ENCODE results near the gene TOMM7.

The TOMM7 gene

GRCh38 chr7:22822486-22823141, at the start of gene TOMM7:
TOMM7 (minus strand) TSS chr7:22822849; CDS start chr7:22822779, 70 bp downstream.
- peak; percentile 97 for DNase-seq

- DNase-seq, result no peak
Observed at GRCh38 chr7:22872096-22872807, 49.6 kb upstream of the TOMM7 start.

- no peak for DNase-seq
Observed at GRCh38 chr7:22871661-22872060, 49.0 kb upstream of the TOMM7 start.

GRCh38 chr7:22868509-22868908, 45.9 kb upstream of the TOMM7 start:
- no peak for DNase-seq

GRCh38 chr7:22867589-22867988, 44.9 kb upstream of the TOMM7 start:
- no peak for DNase-seq

- DNase-seq, result no peak
Observed at GRCh38 chr7:22867003-22867402, 44.4 kb upstream of the TOMM7 start.

GRCh38 chr7:22865602-22865960, 42.9 kb upstream of the TOMM7 start:
- DNase-seq, result no peak

GRCh38 chr7:22864855-22865601, 42.4 kb upstream of the TOMM7 start:
- no peak for DNase-seq

- no peak for DNase-seq
Observed at GRCh38 chr7:22864301-22864700, 41.7 kb upstream of the TOMM7 start.

GRCh38 chr7:22863156-22863899, 40.7 kb upstream of the TOMM7 start:
- DNase-seq, result no peak

- no peak for DNase-seq
Observed at GRCh38 chr7:22861576-22861975, 38.9 kb upstream of the TOMM7 start.

- DNase-seq, result no peak
Observed at GRCh38 chr7:22860784-22861482, 38.3 kb upstream of the TOMM7 start.

GRCh38 chr7:22860337-22860736, 37.7 kb upstream of the TOMM7 start:
- no peak for DNase-seq

GRCh38 chr7:22859641-22860290, 37.1 kb upstream of the TOMM7 start:
- no peak for DNase-seq

- no peak for DNase-seq
Observed at GRCh38 chr7:22858640-22859561, 36.3 kb upstream of the TOMM7 start.

GRCh38 chr7:22858274-22858639, 35.6 kb upstream of the TOMM7 start:
- no peak for DNase-seq

GRCh38 chr7:22856416-22856815, 33.8 kb upstream of the TOMM7 start:
- DNase-seq, result no peak

- DNase-seq, result no peak
Observed at GRCh38 chr7:22855049-22855392, 32.4 kb upstream of the TOMM7 start.

- DNase-seq, result no peak
Observed at GRCh38 chr7:22854158-22855048, 31.8 kb upstream of the TOMM7 start.

GRCh38 chr7:22853674-22854157, 31.1 kb upstream of the TOMM7 start:
- no peak for DNase-seq
